ENCODE results near the gene BANF1.

BANF1 gene

DNA sequence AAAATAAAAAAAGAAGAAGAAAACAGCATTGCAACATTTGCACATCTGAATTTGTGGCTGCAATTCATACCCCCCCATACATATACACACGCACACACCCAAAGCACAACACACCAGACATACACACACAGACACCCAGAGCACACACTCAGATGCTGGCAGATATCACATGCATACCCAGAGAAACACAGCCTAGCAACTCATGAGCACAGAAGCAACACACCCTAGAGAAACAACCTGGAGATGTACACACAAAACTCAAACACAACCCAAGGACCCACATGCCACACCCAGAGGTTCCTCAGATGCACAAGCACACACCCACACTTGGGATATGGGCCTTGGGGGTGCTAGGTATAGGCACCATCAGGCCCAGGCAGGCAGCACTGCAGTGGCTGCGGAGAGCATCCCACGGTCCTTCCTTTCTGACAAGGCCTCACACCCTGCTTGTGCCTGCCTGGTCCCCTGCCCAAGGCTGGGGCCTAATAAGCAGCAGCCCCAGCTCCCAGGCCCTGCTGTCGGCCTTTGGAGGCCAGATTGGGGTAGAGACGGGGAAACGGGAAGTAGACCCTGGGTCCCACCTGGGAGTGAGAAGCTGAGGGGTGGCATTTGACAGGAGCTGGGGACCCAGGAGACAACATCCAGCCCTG lies 12.6 kb downstream of the BANF1 start:
- TF ChIP-seq POLR2AphosphoS5 (IDR thresholded peaks at IDR 0.05; ENCODE audit: low read depth, low read length) (no peak), TAF1 (IDR thresholded peaks at IDR 0.05; ENCODE audit: borderline replicate concordance, insufficient read depth, low read length) (no peak)

DNA sequence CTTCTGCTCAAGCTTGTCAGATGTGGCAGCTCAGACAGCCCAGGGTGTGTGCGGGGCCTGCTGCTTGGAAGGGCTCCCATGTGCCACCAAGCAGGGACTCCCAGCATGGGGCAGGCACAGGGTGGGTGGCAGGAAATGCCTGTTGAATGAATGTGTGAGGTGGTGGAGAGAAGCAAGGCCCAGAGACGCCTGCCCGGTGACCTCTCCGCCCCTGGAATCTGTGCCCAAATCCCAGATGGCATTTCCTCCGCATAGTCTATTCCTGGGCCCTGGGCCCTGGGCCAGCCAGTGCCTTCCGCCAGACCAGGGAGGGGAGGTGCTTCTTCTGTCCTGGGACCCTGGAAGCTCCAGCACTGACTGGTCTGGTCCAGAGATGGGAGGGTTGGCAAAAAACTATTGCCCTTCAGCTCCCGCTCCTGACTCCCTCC lies 13.2 kb downstream of the BANF1 start:
- no peak for TF ChIP-seq POLR2AphosphoS5 (IDR thresholded peaks at IDR 0.05; ENCODE audit: low read depth, low read length)
- no peak for TF ChIP-seq SIN3A (IDR thresholded peaks at IDR 0.05; ENCODE audit: borderline replicate concordance, insufficient read depth, low read length)
- no peak for TF ChIP-seq TAF1 (IDR thresholded peaks at IDR 0.05; ENCODE audit: borderline replicate concordance, insufficient read depth, low read length)
- TF ChIP-seq FOXP2 (optimal IDR thresholded peaks at IDR 0.05; ENCODE audit: borderline replicate concordance, extremely low read depth, extremely low read length, insufficient read depth) = no peak

DNA sequence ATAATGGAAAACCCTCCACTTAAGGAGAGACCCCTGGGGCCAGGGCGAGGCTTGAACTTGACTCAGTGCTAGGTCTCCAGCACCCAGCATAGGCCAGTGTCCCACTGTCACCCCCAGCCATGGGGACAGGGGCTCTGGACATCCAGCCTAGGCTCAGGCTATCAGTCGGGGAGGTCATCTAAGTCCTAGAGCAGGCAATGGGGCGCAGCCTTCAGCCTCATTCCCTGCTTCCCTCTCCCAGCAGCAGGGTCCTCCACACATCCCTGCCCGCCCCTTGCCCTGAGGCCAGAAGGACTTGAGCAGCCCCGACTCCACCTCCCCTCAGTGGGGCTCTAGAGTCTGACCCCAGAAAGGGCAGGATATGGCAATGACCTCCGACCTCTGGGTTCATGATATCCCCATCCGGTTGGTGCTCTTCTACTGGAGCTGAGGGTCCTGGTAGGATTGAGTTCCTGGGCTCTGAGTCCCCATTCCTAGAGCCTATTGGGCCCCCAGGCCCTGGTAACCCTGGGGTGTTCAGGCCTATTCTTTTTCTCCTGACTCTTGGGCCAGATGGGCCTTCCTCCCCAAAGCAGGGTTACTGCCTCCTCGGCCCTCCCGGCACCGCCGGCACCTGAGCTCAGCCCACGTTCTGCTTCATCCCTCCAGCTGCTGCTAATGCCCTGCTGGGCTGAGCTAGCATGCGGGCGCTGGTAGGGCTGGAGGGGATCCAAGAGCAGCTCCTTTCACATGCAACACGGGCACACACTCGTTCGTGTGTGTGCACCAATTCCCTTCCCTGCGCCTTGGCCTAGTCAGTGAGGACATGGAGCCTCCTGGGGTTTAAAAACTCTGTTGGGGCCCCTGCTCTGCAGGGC lies 13.9 kb downstream of the BANF1 start:
- TF ChIP-seq, protein P1, sequence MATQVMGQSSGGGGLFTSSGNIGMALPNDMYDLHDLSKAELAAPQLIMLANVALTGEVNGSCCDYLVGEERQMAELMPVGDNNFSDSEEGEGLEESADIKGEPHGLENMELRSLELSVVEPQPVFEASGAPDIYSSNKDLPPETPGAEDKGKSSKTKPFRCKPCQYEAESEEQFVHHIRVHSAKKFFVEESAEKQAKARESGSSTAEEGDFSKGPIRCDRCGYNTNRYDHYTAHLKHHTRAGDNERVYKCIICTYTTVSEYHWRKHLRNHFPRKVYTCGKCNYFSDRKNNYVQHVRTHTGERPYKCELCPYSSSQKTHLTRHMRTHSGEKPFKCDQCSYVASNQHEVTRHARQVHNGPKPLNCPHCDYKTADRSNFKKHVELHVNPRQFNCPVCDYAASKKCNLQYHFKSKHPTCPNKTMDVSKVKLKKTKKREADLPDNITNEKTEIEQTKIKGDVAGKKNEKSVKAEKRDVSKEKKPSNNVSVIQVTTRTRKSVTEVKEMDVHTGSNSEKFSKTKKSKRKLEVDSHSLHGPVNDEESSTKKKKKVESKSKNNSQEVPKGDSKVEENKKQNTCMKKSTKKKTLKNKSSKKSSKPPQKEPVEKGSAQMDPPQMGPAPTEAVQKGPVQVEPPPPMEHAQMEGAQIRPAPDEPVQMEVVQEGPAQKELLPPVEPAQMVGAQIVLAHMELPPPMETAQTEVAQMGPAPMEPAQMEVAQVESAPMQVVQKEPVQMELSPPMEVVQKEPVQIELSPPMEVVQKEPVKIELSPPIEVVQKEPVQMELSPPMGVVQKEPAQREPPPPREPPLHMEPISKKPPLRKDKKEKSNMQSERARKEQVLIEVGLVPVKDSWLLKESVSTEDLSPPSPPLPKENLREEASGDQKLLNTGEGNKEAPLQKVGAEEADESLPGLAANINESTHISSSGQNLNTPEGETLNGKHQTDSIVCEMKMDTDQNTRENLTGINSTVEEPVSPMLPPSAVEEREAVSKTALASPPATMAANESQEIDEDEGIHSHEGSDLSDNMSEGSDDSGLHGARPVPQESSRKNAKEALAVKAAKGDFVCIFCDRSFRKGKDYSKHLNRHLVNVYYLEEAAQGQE (IDR thresholded peaks at IDR 0.05; ENCODE audit: insufficient read depth in 1 of 2, low read depth in 2 of 2, low read length in 2 of 2) = no peak
- TF ChIP-seq FOXP2 (optimal IDR thresholded peaks at IDR 0.05; ENCODE audit: borderline replicate concordance, extremely low read depth, extremely low read length, insufficient read depth) (no peak), SIN3A (IDR thresholded peaks at IDR 0.05; ENCODE audit: borderline replicate concordance, insufficient read depth, low read length) (no peak), POLR2AphosphoS5 (IDR thresholded peaks at IDR 0.05; ENCODE audit: low read depth, low read length) (no peak), TAF1 (IDR thresholded peaks at IDR 0.05; ENCODE audit: borderline replicate concordance, insufficient read depth, low read length) (no peak)

DNA sequence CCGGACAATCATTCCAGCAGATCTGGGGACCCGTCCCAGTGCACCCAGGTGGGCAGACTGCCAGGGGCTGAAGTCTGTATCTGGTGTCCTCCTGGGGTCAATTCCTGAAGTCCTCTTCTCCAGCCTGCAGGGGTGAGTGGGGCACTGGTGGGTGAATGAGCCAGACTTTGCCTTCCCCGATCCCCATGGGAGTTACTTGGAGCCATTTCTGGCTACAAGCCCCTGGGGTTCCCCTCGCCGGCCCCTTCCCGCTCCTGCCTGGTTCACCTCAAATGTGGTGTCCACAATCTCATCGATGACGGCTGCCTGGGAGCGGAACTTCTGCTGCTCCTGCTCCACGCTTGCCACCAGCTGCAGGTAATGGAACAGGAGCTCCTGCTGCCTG lies 14.5 kb downstream of the BANF1 start:
- TF ChIP-seq, protein P1 (IDR thresholded peaks at IDR 0.05; ENCODE audit: insufficient read depth in 1 of 2, low read depth in 2 of 2, low read length in 2 of 2) = no peak
- no peak for TF ChIP-seq TAF1 (IDR thresholded peaks at IDR 0.05; ENCODE audit: borderline replicate concordance, insufficient read depth, low read length)
- no peak for TF ChIP-seq SIN3A (IDR thresholded peaks at IDR 0.05; ENCODE audit: borderline replicate concordance, insufficient read depth, low read length)
- no peak for TF ChIP-seq FOXP2 (optimal IDR thresholded peaks at IDR 0.05; ENCODE audit: borderline replicate concordance, extremely low read depth, extremely low read length, insufficient read depth)
- no peak for TF ChIP-seq POLR2AphosphoS5 (IDR thresholded peaks at IDR 0.05; ENCODE audit: low read depth, low read length)

DNA sequence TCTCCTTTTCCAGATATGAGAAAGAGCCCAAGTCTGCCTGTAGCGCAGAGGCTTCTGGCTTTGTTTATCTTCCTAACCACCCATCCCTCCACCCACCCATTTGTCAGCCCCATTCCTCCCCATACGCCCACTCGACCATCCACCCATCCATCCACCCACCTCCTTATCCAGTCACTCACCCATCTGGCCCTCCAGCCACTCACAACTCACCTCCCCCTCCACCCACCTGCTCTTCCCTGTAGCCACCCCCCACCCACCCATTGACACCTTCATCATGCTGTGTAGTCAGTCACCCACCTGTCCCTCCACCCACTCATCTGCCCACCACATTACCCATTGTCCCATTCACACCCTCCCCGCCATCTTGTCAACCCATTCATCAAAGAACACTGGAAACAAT lies 15.0 kb downstream of the BANF1 start:
- TF ChIP-seq FOXP2 (optimal IDR thresholded peaks at IDR 0.05; ENCODE audit: borderline replicate concordance, extremely low read depth, extremely low read length, insufficient read depth) (no peak), SIN3A (IDR thresholded peaks at IDR 0.05; ENCODE audit: borderline replicate concordance, insufficient read depth, low read length) (no peak), TAF1 (IDR thresholded peaks at IDR 0.05; ENCODE audit: borderline replicate concordance, insufficient read depth, low read length) (no peak), POLR2AphosphoS5 (IDR thresholded peaks at IDR 0.05; ENCODE audit: low read depth, low read length) (no peak)
- TF ChIP-seq, protein P1 (IDR thresholded peaks at IDR 0.05; ENCODE audit: insufficient read depth in 1 of 2, low read depth in 2 of 2, low read length in 2 of 2) = no peak

DNA sequence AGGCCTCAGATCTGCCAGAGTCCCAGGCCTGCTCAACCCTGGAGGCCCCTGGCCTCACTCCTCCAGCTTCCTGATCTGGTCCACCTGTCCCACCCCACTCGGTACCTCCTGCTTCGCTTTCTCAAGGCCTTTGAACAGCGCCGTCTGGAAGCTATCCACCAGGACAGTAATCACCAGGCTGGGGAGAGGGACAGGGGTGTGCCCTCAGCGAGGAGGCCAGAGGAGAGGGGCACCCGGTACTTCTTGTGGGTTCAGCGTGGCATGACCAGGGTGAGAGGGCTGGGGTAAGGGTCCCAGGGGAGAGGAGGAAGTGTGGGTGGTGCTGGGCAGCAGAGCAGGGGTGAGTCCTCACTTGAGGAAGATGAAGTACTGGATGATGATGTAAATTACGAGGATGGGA lies 17.9 kb downstream of the BANF1 start:
- TF ChIP-seq TAF1 (IDR thresholded peaks at IDR 0.05; ENCODE audit: borderline replicate concordance, insufficient read depth, low read length) (no peak), POLR2AphosphoS5 (IDR thresholded peaks at IDR 0.05; ENCODE audit: low read depth, low read length) (no peak), FOXP2 (optimal IDR thresholded peaks at IDR 0.05; ENCODE audit: borderline replicate concordance, extremely low read depth, extremely low read length, insufficient read depth) (no peak), SIN3A (IDR thresholded peaks at IDR 0.05; ENCODE audit: borderline replicate concordance, insufficient read depth, low read length) (no peak)
- TF ChIP-seq, protein P1 (IDR thresholded peaks at IDR 0.05; ENCODE audit: insufficient read depth in 1 of 2, low read depth in 2 of 2, low read length in 2 of 2) = no peak

Measured in PFSK-1 (cell line).